HG03558 (cell line): Measurements from ENCODE around the gene ARRDC4.

ENCODE experiments used
- ATAC-seq: cut with Tn5 transposase; IDR thresholded peaks from one replicate; pipeline ENCODE4 v1.9.1; 2021; ENCODE audit warnings: moderate number of reproducible peaks; ENCODE audit not compliant: unreplicated experiment; ENCODE audit errors: extremely low read depth

ARRDC4 gene

GRCh38 chr15:97995192-97995591, 34.7 kb downstream of the ARRDC4 start:
- ATAC-seq = no peak

- no peak for ATAC-seq
These were observed 35.5 kb downstream of the ARRDC4 start for GRCh38 chr15:97995881-97996603.

- no peak for ATAC-seq
These were observed 38.0 kb downstream of the ARRDC4 start for GRCh38 chr15:97998307-97999071.

- no peak for ATAC-seq
These were observed 40.0 kb downstream of the ARRDC4 start for GRCh38 chr15:98000249-98001203.

GRCh38 chr15:98001663-98002194, 41.2 kb downstream of the ARRDC4 start:
- ATAC-seq = no peak

DNA sequence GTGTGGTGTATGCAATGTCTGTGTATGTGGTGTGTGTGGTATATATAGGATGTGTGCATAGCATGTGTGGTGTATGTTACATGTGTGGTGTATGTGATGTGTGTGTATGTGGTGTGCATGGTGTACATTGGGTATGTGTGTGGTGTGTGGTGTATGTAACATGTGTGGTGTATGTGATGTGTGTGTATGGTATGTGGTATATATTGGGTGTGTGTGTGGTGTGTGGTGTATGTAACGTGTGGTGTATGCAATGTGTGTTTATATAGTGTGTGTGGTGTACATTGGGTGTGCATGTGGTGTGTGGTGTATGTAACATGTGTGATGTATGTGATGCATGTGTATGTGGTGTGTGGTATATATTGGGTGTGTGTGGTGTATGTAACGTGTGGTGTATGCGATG, 41.9 kb downstream of the ARRDC4 start:
- no peak for ATAC-seq

DNA sequence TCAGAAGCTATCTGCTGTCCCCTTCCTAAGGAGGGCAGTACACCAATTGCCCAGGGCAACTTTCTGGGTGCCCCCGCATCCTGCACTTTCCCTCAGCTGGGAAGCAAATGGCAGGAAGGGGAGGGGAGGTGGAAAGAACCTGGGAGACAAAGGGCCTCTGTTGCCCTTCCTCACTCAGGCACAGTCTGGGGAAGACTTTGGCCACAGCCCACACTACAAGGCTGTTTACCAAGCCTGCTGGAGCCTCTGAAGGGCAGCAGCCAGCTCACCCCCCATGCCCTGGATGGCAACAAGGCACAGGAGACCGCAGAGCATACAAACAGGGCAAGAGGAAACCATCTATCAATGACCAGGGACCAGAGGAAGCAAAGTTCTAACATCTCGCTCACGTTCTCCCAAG, 42.4 kb downstream of the ARRDC4 start:
- ATAC-seq = no peak

GRCh38 chr15:98003518-98003917, 43.0 kb downstream of the ARRDC4 start:
- ATAC-seq = no peak

DNA sequence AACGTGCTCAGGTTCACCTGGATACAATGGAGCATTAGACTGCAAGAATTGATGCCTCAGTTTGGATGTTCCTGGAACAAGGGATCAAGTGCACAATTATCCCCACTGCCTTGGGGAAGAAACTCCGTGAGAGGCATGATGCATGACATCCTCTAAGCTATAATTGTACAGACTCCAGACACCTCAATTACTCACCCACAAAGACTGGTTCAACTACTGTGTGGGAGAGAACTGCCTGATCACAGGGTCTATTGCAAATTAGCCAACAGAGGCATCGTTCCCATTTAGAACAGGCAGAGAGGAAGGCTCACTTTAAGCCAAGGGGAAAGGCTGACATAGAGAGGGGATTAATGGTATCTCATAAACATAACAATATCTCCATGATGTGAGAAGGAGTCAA, 43.5 kb downstream of the ARRDC4 start:
- no peak for ATAC-seq

GRCh38 chr15:98005659-98006058, 45.2 kb downstream of the ARRDC4 start:
- ATAC-seq = no peak

GRCh38 chr15:98009169-98009568, 48.7 kb downstream of the ARRDC4 start:
- ATAC-seq = no peak

DNA sequence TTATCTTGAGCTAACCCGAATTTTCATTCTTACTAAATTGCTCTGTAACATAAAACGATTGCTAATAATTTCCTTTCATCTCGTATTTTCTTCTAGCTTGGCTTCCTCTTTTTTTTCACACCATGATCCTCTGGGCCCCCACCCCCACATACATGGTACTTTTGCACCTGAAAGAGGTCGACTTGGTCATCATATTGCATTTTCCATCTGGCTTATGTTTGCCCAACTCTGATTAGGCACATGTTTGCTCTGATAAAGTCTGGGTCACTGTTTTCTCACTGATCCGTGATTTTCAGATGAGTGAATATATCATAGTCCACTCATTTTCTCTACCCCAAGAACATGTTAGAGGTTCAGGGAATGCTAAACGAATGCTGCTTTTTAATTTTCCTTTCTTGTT, 49.5 kb downstream of the ARRDC4 start:
- ATAC-seq = no peak

GRCh38 chr15:98012354-98012753, 51.9 kb downstream of the ARRDC4 start:
- no peak for ATAC-seq

DNA sequence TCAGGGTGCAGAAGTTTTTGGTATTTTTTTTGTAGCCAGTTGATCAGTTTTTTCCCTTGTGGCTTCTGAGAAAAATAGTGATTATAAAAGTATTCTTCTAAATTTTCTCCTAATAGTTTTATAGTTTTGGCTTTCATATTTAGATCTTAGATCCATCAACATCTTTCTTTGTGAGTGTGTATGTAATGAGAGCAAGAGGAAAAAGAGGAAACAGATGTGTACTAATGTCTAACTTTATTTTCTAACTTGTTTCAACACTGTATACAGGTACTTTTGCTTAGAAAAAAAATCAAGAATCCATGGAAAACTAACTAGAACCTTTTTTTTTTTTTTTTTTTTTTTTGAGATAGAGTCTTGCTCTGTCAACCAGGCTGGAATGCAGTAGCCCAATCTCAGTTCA, 53.1 kb downstream of the ARRDC4 start:
- no peak for ATAC-seq

DNA sequence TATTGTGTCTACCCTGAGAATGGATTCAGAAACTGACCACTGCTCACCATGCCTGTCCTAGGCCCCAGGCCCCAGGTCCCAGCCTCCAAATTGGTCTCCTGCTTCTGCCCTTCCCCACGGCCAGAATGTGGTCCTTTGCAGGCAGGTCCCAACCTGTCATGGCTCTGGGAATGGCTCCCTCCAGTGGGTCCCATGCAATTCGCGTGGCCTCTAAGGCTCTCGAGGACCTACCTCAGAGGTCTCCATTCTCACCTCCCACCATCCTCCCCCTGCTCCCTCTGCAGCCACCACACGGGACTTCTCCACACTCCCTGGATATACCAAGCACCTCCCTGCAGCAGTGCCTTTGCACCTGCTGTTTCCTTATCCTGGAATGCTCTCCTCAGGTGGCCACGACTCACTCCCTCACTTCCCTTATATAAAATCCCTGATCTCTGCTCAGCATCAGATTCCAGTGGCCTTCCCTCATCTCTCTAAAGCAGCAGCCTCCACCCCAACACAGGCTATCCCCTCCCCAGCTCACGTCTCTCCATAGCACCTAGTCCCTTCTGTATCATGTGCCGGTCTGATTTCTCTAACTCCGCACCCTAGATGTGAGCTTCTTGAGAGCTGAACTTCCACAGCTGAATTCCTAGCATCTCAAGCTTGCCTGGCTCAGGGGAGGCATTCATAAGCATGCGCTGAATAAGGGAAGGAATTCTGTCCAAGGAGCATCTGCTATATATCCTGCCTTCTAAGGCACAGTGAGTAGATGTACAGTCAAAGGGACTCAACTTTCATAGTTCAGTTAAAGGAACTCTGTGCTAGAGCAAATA, 56.9 kb downstream of the ARRDC4 start:
- no peak for ATAC-seq

DNA sequence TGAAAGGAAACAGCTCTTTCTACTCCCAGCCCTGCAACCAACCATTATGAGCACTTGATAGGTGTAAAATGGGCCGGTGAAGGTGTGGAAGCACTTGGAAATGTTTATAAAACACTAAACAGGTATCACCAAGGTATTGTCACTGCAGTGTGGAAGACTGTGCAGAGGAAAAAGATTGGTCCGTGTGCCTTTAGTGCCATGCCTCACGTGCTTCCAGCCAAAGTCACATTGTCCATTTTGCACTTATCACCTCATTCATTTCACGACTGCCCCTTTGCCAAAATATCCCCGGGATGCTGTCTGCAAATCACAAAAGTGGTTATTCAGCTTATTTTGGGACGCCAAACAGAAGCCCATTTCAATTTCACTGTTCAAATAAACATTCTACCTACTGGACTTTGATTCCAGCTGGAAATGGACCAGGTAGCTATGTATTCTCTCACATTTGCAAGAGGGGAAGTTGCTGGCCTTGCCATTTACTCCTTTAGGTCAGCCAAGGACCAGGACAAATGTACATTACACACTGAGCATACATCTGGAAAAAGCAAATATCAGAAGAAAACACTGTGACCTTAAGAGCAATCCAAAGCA, 58.4 kb downstream of the ARRDC4 start:
- ATAC-seq = no peak
